H1 (cell line): ENCODE data around the gene BSCL2. TPM values are rescaled to one million over a fixed set of nuclear protein-coding genes. Genes with fewer than 3 reads are reported as not detected.
A peak's percentile ranks its signal among the peaks of the same experiment; 100 is the strongest.
"Not testable (repeated sequence)": the region's sequence is repeated elsewhere in the genome, so short reads cannot be mapped to it uniquely, and the experiment has no call there.

Experiments
- CTCF ChIA-PET: fragments of 300-600 bp; sonication (Branson Sonifier 250); formaldehyde crosslinking; loops from one replicate; lab custom pipeline; 2021; ENCODE audit not compliant: partially characterized antibody; lab: Charles Lee
- POLR2A ChIA-PET: fragments of 300-600 bp; sonication (Branson Sonifier 250); formaldehyde crosslinking; loops from one replicate; lab custom pipeline; 2021; ENCODE audit warnings: inconsistent platforms; ENCODE audit not compliant: partially characterized antibody; lab: Charles Lee
- DNase-seq, 2 experiments: peaks; one replicate each; pipeline versions ENCODE4 v3.0.0 to v3.0.0-alpha.2; 2010 to 2022; ENCODE audit warnings: low spot score in 2 of 2, low read depth in 1 of 2, mixed read lengths in 1 of 2
- FAIRE-seq: peaks from 2 replicates; lab custom pipeline; 2011; peaks lifted over from hg19 to GRCh38; lab: Jason Lieb, UNC
- H2AFZ ChIP-seq: 2 replicates; pipeline ENCODE4 v1.8.1; 2012; ENCODE audit warnings: low read length, inconsistent platforms
- H2AK5ac ChIP-seq: 2 replicates; pipeline ENCODE4 v1.6.1; 2013; ENCODE audit warnings: low read depth, low read length
- H2BK120ac ChIP-seq: replicated peaks from 2 replicates; pipeline ENCODE3; 2013; ENCODE audit warnings: low read depth, low read length, inconsistent platforms
- H2BK12ac ChIP-seq: 2 replicates; pipeline ENCODE4 v1.6.1; 2013; ENCODE audit warnings: low read depth, low read length
- H2BK15ac ChIP-seq: 2 replicates; pipeline ENCODE4 v1.6.1; 2013; ENCODE audit warnings: low read length
- H2BK20ac ChIP-seq: 2 replicates; pipeline ENCODE4 v1.6.1; 2013; ENCODE audit warnings: low read length
- H2BK5ac ChIP-seq: 2 replicates; pipeline ENCODE4 v1.6.1; 2013; ENCODE audit warnings: low read depth, low read length
- H3K14ac ChIP-seq: 2 replicates; pipeline ENCODE4 v1.6.1; 2013; ENCODE audit warnings: inconsistent platforms; ENCODE audit not compliant: insufficient read length
- H3K18ac ChIP-seq: 2 replicates; pipeline ENCODE4 v1.6.1; 2013; ENCODE audit warnings: low read length; ENCODE audit errors: extremely low read depth
- H3K23ac ChIP-seq: 2 replicates; pipeline ENCODE4 v1.6.1; 2013; ENCODE audit warnings: inconsistent platforms; ENCODE audit not compliant: insufficient read length
- H3K23me2 ChIP-seq: 2 replicates; pipeline ENCODE4 v1.6.1; 2013; ENCODE audit warnings: low read depth, low read length
- H3K27ac ChIP-seq: 2 replicates; pipeline ENCODE4 v1.6.1; 2011; ENCODE audit warnings: low read depth, low read length, inconsistent platforms
- H3K27me3 ChIP-seq, 4 experiments: replicated peaks in 1 of 4; 1 replicate in 1 of 4; 2 replicates in 3 of 4; pipeline versions ENCODE4 v1.6.1 to v1.8.1; 2011 to 2013; ENCODE audit warnings: low read length in 3 of 4, mild to moderate bottlenecking in 3 of 4, inconsistent platforms in 2 of 4, mixed read lengths in 2 of 4, moderate library complexity in 1 of 4; ENCODE audit not compliant: control insufficient read depth in 3 of 4, insufficient read depth in 3 of 4; ENCODE audit errors: extremely low read depth in 1 of 4
- H3K36me3 ChIP-seq, 4 experiments: 2 replicates each; pipeline versions ENCODE4 v1.6.1 to v1.8.1; 2011 to 2013; ENCODE audit warnings: mild to moderate bottlenecking in 4 of 4, low read length in 3 of 4, moderate library complexity in 2 of 4, control low read depth in 1 of 4, inconsistent platforms in 1 of 4; ENCODE audit not compliant: insufficient read depth in 4 of 4, control insufficient read depth in 2 of 4
- H3K4ac ChIP-seq: replicated peaks from 2 replicates; pipeline ENCODE3; 2013; ENCODE audit warnings: low read length, low read depth, mixed read lengths, inconsistent platforms; ENCODE audit not compliant: insufficient read length
- H3K4me1 ChIP-seq, 4 experiments: replicated peaks in 1 of 4; 1 replicate in 1 of 4; 2 replicates in 3 of 4; pipeline versions ENCODE4 v1.6.1 to v1.8.1; 2011 to 2013; ENCODE audit warnings: low read length in 3 of 4, inconsistent platforms in 2 of 4, mixed read lengths in 1 of 4; ENCODE audit not compliant: insufficient read depth in 4 of 4, control insufficient read depth in 3 of 4
- H3K4me2 ChIP-seq, 2 experiments: 2 replicates each; pipeline versions ENCODE4 v1.6.1 to v1.8.1; 2011 to 2013; ENCODE audit warnings: low read depth in 2 of 2, low read length in 2 of 2, control low read depth in 1 of 2, inconsistent platforms in 1 of 2, mild to moderate bottlenecking in 1 of 2; ENCODE audit not compliant: insufficient read depth in 1 of 2
- H3K4me3 ChIP-seq, 4 experiments: fragments of 200-600, 300-600 bp in 1 of 4; sonication (generic), shearing (Covaris generic), sonication (Bioruptor Twin) in 1 of 4; 2 replicates each; pipeline versions ENCODE4 v1.5.1 to v1.8.1; 2011 to 2016; ENCODE audit warnings: low read length in 4 of 4, low read depth in 3 of 4, control low read depth in 2 of 4, inconsistent platforms in 2 of 4, mild to moderate bottlenecking in 2 of 4, mixed read lengths in 1 of 4, moderate library complexity in 1 of 4; ENCODE audit not compliant: insufficient read depth in 2 of 4; ENCODE audit errors: extremely low read depth in 1 of 4
- H3K56ac ChIP-seq: replicated peaks from 2 replicates; pipeline ENCODE3; 2013; ENCODE audit warnings: low read depth, mild to moderate bottlenecking, mixed read lengths, low read length, inconsistent platforms; ENCODE audit not compliant: insufficient read length
- H3K79me1 ChIP-seq: 2 replicates; pipeline ENCODE4 v1.6.1; 2013; ENCODE audit warnings: low read depth, low read length, control low read depth
- H3K79me2 ChIP-seq, 2 experiments: 2 replicates each; pipeline versions ENCODE4 v1.6.1 to v1.8.1; 2012 to 2013; ENCODE audit warnings: low read length in 2 of 2, mild to moderate bottlenecking in 2 of 2, inconsistent platforms in 1 of 2; ENCODE audit not compliant: insufficient read depth in 2 of 2, control insufficient read depth in 1 of 2
- H3K9ac ChIP-seq, 4 experiments: replicated peaks in 1 of 4; 1 replicate in 1 of 4; 2 replicates in 3 of 4; pipeline versions ENCODE4 v1.6.1 to v1.8.1; 2011 to 2013; ENCODE audit warnings: low read depth in 3 of 4, low read length in 3 of 4, control low read depth in 2 of 4, mild to moderate bottlenecking in 2 of 4, moderate library complexity in 2 of 4, inconsistent platforms in 1 of 4; ENCODE audit errors: extremely low read depth in 1 of 4
- H3K9me3 ChIP-seq, 2 experiments: 2 replicates each; pipeline versions ENCODE4 v1.6.1 to v1.8.1; 2012 to 2013; ENCODE audit warnings: mild to moderate bottlenecking in 2 of 2, moderate library complexity in 2 of 2, control low read depth in 1 of 2, inconsistent platforms in 1 of 2, low read depth in 1 of 2, low read length in 1 of 2, mixed read lengths in 1 of 2; ENCODE audit not compliant: insufficient read depth in 2 of 2
- H4K20me1 ChIP-seq, 2 experiments: replicated peaks in 1 of 2; 2 replicates each; pipeline versions ENCODE3 to v1.8.1; 2011 to 2013; ENCODE audit warnings: inconsistent platforms in 2 of 2, low read length in 2 of 2, mild to moderate bottlenecking in 1 of 2; ENCODE audit not compliant: insufficient read depth in 2 of 2, control insufficient read depth in 1 of 2
- H4K5ac ChIP-seq: 2 replicates; pipeline ENCODE4 v1.6.1; 2013; ENCODE audit warnings: low read length, low read depth, mixed read lengths, inconsistent platforms; ENCODE audit not compliant: insufficient read length
- H4K8ac ChIP-seq: 2 replicates; pipeline ENCODE4 v1.8.0; 2013; ENCODE audit warnings: mild to moderate bottlenecking, moderate library complexity, low read length, inconsistent platforms; ENCODE audit not compliant: insufficient read depth; ENCODE audit errors: extremely low read depth
- H4K91ac ChIP-seq: replicated peaks from 2 replicates; pipeline ENCODE3; 2013; ENCODE audit warnings: low read length, mixed read lengths, inconsistent platforms; ENCODE audit not compliant: insufficient read length
- SP2 ChIP-seq: IDR thresholded peaks from 2 replicates; pipeline ENCODE4 v1.6.1; 2012; ENCODE audit warnings: mild to moderate bottlenecking, low read length, inconsistent platforms
- WGBS, 2 experiments: shearing (Covaris generic) in 1 of 2; methylation state at CpG; one replicate each; pipeline versions ENCODE4 v1.1.6 to v1.1.7; 2013 to 2015; ENCODE audit warnings: low lambda C conversion rate in 2 of 2, mixed read lengths in 2 of 2, inconsistent platforms in 1 of 2, low coverage in 1 of 2, missing lambda C conversion rate in 1 of 2; ENCODE audit not compliant: insufficient replicate concordance in 2 of 2, insufficient coverage in 1 of 2, insufficient read length in 1 of 2; ENCODE audit errors: extremely low coverage in 1 of 2, missing lambda C conversion rate in 1 of 2; 5-methylcytosine and 5-hydroxymethylcytosine counted together
- polyA plus RNA-seq, 7 experiments: library from polyadenylated mRNA; depleted of rRNA in 3 of 7; stranded (reverse) in 5 of 7; unstranded in 2 of 7; fragments of >200 nt in 5 of 7; fragments of 200-250 nt in 2 of 7; gene quantifications; 1 replicate in 5 of 7; 2 replicates in 1 of 7; 4 replicates in 1 of 7; pipeline versions ENCODE4 v1.2.1 to v1.2.3, GENCODE V29; 2011 to 2013; ENCODE audit warnings: missing spikeins in 2 of 7, mixed read lengths in 2 of 7
- total RNA-seq: library from RNA; stranded (reverse); fragmentation: NEBNext Ultra II Directional; extraction: Animal tissue kit (Norgen Biotek cat#: 25700); gene quantifications from 2 replicates; pipeline ENCODE4 v1.2.1, GENCODE V29; 2021
- TF ChIP-seq, protein P1 (sequence below), 3 experiments: IDR thresholded peaks; 1 replicate in 2 of 3; 2 replicates in 1 of 3; pipeline versions ENCODE4 v1.5.1 to v1.6.1; 2011; ENCODE audit warnings: low read length in 3 of 3, mild to moderate bottlenecking in 3 of 3, inconsistent platforms in 2 of 3, low read depth in 1 of 3, moderate library complexity in 1 of 3; ENCODE audit not compliant: insufficient read depth in 1 of 3; ENCODE audit errors: control extremely low read depth in 1 of 3

The BSCL2 gene
- total and polyA plus RNA-seq, 2 of the 8 experiments (the other 6 are each of a cell fraction or from before 2014, with no cell fraction given): 59.5 to 264 TPM

DNA sequence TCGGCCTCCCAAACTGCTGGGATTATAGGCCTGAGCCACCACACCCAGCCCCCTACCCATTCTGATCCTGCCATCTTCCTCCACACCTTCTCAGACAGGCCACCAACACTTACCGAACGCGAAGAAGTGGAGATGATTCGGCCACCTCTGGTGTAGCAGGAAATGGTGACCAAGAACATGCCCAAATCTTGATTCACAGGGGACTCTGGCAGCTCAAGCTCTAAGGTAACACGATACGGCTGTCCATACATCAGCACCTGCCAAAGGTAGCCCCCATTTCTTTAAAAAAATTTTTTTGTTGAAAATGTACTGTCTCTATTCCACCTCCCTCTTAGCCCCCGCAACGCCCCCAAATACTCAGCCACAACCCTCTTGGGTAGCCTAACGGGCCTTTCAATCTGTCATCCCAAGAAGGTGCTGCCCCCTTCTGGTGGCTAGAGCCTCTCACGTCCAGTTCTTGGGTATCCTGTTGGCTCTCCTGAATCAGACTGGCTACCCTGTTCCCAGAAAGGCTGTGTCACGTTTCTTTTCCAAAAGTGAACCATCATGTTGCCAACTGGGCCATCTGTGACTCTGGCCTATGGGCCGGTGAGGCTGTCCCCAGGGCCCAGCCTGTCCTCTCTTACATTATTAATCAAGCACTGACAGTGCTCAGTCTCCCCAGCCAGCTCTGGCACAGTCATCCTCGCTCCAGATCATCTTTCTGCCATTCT lies 12.6 kb downstream of the BSCL2 start (continued):
- TF ChIP-seq, protein P1, sequence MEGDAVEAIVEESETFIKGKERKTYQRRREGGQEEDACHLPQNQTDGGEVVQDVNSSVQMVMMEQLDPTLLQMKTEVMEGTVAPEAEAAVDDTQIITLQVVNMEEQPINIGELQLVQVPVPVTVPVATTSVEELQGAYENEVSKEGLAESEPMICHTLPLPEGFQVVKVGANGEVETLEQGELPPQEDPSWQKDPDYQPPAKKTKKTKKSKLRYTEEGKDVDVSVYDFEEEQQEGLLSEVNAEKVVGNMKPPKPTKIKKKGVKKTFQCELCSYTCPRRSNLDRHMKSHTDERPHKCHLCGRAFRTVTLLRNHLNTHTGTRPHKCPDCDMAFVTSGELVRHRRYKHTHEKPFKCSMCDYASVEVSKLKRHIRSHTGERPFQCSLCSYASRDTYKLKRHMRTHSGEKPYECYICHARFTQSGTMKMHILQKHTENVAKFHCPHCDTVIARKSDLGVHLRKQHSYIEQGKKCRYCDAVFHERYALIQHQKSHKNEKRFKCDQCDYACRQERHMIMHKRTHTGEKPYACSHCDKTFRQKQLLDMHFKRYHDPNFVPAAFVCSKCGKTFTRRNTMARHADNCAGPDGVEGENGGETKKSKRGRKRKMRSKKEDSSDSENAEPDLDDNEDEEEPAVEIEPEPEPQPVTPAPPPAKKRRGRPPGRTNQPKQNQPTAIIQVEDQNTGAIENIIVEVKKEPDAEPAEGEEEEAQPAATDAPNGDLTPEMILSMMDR (IDR thresholded peaks at IDR 0.05; ENCODE audit: control extremely low read depth in 1 of 3, insufficient read depth in 1 of 3, low read depth in 1 of 3, low read length in 3 of 3): peak; percentile 76 to 89 (median 81)
- no peak for TF ChIP-seq SP2
- TF ChIP-seq, all 59 proteins: peak for 5

DNA sequence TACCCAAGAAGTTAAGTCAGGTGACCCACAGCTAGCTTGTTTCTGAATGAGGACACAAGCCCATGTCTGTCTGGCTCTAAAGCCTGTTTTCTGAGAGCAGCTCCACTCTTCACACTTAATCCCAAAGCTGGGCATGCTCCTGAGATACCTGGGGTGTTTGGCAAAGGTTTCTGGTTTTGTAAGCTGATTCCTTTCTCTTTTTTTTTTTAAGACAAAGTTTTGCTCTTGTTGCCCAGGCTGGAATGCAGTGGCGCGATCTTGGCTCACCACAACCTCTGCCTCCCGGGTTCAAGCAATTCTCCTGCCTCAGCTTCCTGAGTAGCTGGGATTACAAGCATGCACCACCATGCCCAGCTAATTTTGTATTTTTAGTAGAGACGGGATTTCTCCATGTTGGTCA lies 13.6 kb downstream of the BSCL2 start:
- ChIA-PET CTCF (interaction anchor here (0.6 to 10.3 kb wide), 22 partner anchors 10 to 299 kb away, joined by 3 to 114 read pairs (median 3); partner anchors contain the start of genes B3GAT3, C11orf98, CSKMT and TAF6L), POLR2A (interaction anchor here (0.9 to 61.4 kb wide), 3 partner anchors 12 to 33 kb away, joined by 3 to 2041 read pairs (median 34); partner anchors contain the start of genes BSCL2, C11orf98, CSKMT and GANAB)
- not testable (repeated sequence) for H3K4me1 ChIP-seq, H3K79me2 ChIP-seq, H3K23me2 ChIP-seq, H3K56ac ChIP-seq, H2BK12ac ChIP-seq, DNase-seq, H4K20me1 ChIP-seq, H2BK20ac ChIP-seq, H4K8ac ChIP-seq, H4K91ac ChIP-seq, H3K9ac ChIP-seq, FAIRE-seq, H3K4me2 ChIP-seq, H3K18ac ChIP-seq, H3K4me3 ChIP-seq, H4K5ac ChIP-seq, H2BK120ac ChIP-seq, H3K79me1 ChIP-seq, H2BK5ac ChIP-seq, H3K9me3 ChIP-seq, H2AK5ac ChIP-seq, H3K27me3 ChIP-seq, H2BK15ac ChIP-seq, H2AFZ ChIP-seq, H3K4ac ChIP-seq, H3K14ac ChIP-seq, H3K23ac ChIP-seq, H3K27ac ChIP-seq
- WGBS, 2 experiments: 100% methylated on average over 1 of the region's 4 CpGs; no CpG with 5 or more reads in 1 of the 2 experiments
- peaks cover 11 to 29% (median 25%) of the 10 kb centered on the region in 4 experiments; a peak in 6 of 8 replicates for H3K36me3 ChIP-seq
